ENCODE data around the gene TRAPPC2.

DNA sequence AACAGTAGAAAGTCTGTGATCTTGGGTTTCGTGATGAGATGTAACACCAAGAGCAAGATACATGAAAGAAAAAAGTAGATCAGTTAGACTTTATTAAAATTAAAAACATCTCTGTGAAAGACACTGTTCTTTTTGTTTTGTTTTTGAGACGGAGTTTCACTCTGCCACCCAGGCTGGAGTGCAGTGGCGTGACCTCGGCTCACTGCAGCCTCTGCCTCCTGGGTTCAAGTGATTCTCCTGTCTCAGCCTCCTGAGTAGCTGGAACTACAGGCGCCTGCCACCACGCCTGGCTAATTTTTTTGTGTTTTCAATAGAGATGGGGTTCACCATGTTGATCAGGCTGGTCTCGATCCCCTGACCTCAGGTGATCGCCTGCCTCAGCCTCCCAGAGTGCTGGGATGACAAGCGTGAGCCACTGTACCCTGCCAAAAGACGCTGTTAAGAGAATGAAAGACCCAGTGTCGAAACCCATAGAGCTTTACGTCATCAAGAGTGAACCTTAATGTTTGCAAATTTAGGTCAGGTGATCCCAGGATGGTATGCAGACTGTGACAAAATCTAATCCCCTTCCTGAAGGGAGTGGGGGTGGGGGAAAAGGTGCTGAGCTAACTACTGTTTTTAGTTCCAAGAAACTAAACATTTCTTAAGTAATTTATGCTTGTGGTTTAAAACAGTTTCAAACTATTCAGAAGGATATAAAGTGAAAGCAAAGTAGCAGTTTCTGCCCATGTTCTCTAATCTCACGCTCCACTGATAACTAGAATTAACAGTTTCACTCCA, 8.2 kb upstream of the TRAPPC2 start:
- TF ChIP-seq, protein P1, sequence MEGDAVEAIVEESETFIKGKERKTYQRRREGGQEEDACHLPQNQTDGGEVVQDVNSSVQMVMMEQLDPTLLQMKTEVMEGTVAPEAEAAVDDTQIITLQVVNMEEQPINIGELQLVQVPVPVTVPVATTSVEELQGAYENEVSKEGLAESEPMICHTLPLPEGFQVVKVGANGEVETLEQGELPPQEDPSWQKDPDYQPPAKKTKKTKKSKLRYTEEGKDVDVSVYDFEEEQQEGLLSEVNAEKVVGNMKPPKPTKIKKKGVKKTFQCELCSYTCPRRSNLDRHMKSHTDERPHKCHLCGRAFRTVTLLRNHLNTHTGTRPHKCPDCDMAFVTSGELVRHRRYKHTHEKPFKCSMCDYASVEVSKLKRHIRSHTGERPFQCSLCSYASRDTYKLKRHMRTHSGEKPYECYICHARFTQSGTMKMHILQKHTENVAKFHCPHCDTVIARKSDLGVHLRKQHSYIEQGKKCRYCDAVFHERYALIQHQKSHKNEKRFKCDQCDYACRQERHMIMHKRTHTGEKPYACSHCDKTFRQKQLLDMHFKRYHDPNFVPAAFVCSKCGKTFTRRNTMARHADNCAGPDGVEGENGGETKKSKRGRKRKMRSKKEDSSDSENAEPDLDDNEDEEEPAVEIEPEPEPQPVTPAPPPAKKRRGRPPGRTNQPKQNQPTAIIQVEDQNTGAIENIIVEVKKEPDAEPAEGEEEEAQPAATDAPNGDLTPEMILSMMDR (IDR thresholded peaks at IDR 0.05) = no peak
- TF ChIP-seq POLR2A (IDR thresholded peaks at IDR 0.05) = no peak
